Lower leg skin (tissue), 3 donors: Measurements from ENCODE around the gene PGLYRP1.

Source experiments
- POLR2A ChIP-seq, 2 donors: fragments of 450-650 bp; IDR thresholded peaks; one replicate each; pipeline ENCODE4 v1.6.1; 2016 to 2017; ENCODE audit warnings: antibody characterized with exemption in 2 of 2, mild to moderate bottlenecking in 1 of 2, moderate library complexity in 1 of 2
- TF ChIP-seq, protein P1 (sequence below), 3 donors: fragments of 450-650 bp; IDR thresholded peaks; one replicate each; pipeline ENCODE4 v1.5.1; 2016; ENCODE audit warnings: antibody characterized with exemption in 3 of 3, mild to moderate bottlenecking in 3 of 3, moderate library complexity in 2 of 3

DNA sequence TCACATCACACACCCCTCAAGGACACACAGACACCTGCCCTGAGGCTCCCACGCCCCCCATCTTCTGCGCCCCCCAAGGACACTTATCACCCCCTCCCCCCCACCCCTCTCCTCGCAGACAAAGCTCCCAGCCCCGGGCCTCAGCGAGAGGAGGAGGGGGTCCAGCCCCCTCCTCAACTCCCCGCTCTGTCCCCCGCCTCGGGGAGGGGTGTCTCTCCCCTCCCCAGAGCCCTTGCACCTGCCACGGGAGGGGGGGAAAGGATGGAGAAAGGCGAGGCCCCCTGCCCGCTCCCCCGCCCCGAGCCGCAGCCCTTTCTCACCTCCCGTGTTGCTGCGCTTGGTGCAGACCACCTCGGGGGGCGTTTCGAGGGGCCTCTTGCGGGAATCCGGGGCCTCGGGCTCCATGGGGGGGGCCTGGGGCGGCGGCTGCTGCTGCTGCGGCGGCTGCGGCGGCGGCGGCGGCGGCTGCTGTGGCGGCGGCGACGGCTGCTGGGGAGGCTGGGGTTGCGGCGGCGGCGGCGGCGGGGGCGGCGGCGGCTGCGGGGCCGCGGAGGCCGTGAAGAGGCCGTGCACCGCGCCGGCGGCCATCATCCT lies 49.8 kb downstream of the PGLYRP1 start:
- TF ChIP-seq, protein P1, sequence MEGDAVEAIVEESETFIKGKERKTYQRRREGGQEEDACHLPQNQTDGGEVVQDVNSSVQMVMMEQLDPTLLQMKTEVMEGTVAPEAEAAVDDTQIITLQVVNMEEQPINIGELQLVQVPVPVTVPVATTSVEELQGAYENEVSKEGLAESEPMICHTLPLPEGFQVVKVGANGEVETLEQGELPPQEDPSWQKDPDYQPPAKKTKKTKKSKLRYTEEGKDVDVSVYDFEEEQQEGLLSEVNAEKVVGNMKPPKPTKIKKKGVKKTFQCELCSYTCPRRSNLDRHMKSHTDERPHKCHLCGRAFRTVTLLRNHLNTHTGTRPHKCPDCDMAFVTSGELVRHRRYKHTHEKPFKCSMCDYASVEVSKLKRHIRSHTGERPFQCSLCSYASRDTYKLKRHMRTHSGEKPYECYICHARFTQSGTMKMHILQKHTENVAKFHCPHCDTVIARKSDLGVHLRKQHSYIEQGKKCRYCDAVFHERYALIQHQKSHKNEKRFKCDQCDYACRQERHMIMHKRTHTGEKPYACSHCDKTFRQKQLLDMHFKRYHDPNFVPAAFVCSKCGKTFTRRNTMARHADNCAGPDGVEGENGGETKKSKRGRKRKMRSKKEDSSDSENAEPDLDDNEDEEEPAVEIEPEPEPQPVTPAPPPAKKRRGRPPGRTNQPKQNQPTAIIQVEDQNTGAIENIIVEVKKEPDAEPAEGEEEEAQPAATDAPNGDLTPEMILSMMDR (IDR thresholded peaks at IDR 0.05), result no peak
- TF ChIP-seq POLR2A (IDR thresholded peaks at IDR 0.05), result no peak
